Endodermal cell (in vitro differentiated cells): ENCODE measurements around the gene OXCT1. TPM values are rescaled to one million over a fixed set of nuclear protein-coding genes. Genes with fewer than 3 reads are reported as not detected.

Experiments
- DNase-seq: peaks from one replicate; pipeline ENCODE4 v3.0.0-alpha.2; 2017
- H3K27ac ChIP-seq: 2 replicates; pipeline ENCODE4 v1.5.1; 2013; ENCODE audit warnings: mild to moderate bottlenecking, low read depth, low read length, moderate library complexity
- H3K27me3 ChIP-seq: 2 replicates; pipeline ENCODE4 v1.6.1; 2013; ENCODE audit warnings: mild to moderate bottlenecking, low read length, moderate library complexity; ENCODE audit not compliant: insufficient read depth, control insufficient read depth, poor library complexity, severe bottlenecking
- H3K36me3 ChIP-seq: 2 replicates; pipeline ENCODE4 v1.7.0; 2013; ENCODE audit warnings: mild to moderate bottlenecking, low read length, moderate library complexity; ENCODE audit not compliant: control insufficient read depth, insufficient read depth
- H3K4me1 ChIP-seq: one replicate; pipeline ENCODE4 v1.7.0; 2013; ENCODE audit warnings: low read length; ENCODE audit not compliant: control insufficient read depth, insufficient read depth
- H3K4me3 ChIP-seq: 2 replicates; pipeline ENCODE4 v1.5.1; 2013; ENCODE audit warnings: mild to moderate bottlenecking, low read length, moderate library complexity
- H3K9ac ChIP-seq: 2 replicates; pipeline ENCODE4 v1.6.1; 2013; ENCODE audit warnings: mild to moderate bottlenecking, low read length, moderate library complexity; ENCODE audit not compliant: poor library complexity, severe bottlenecking; ENCODE audit errors: extremely low read depth
- H3K9me3 ChIP-seq: 2 replicates; pipeline ENCODE4 v1.6.1; 2013; ENCODE audit warnings: mild to moderate bottlenecking, low read length, moderate library complexity; ENCODE audit not compliant: control insufficient read depth
- H3K27ac Mint-ChIP-seq: 2 replicates; pipeline ENCODE4 v1.8.0; 2020; ENCODE audit warnings: mixed read lengths
- H3K27me3 Mint-ChIP-seq: 2 replicates; pipeline ENCODE4 v1.8.0; 2021; ENCODE audit warnings: mild to moderate bottlenecking, mixed read lengths; ENCODE audit not compliant: insufficient read depth
- H3K36me3 Mint-ChIP-seq: 2 replicates; pipeline ENCODE4 v1.8.0; 2020; ENCODE audit warnings: low read depth, mixed read lengths
- H3K4me1 Mint-ChIP-seq: 2 replicates; pipeline ENCODE4 v1.8.0; 2020; ENCODE audit warnings: mixed read lengths
- H3K4me3 Mint-ChIP-seq: 2 replicates; pipeline ENCODE4 v1.8.0; 2020; ENCODE audit warnings: mild to moderate bottlenecking, moderate library complexity, mixed read lengths
- H3K9me3 Mint-ChIP-seq: 2 replicates; pipeline ENCODE4 v1.8.0; 2020; ENCODE audit warnings: mild to moderate bottlenecking, mixed read lengths
- WGBS, 2 experiments: methylation state at CpG; one replicate each; pipeline versions ENCODE4 v1.1.5 to v1.1.7; 2013; ENCODE audit warnings: missing lambda C conversion rate in 2 of 2, mixed read lengths in 1 of 2; ENCODE audit not compliant: insufficient coverage in 1 of 2, insufficient read length in 1 of 2; 5-methylcytosine and 5-hydroxymethylcytosine counted together
- total RNA-seq, 2 donors: library from RNA; stranded (reverse); fragmentation: NEBNext Ultra II Directional in 1 of 2; extraction: Animal tissue kit (Norgen Biotek cat#: 25700) in 1 of 2; gene quantifications; 2 replicates in 1 of 2; 3 replicates in 1 of 2; pipeline ENCODE4 v1.2.1, GENCODE V29; 2021
- TF ChIP-seq, protein P1 (sequence below): fragments of 200-600 bp; sonication (generic); conservative IDR thresholded peaks from 2 replicates; pipeline ENCODE4 v1.5.0; 2021; ENCODE audit warnings: antibody characterized with exemption, mild to moderate bottlenecking

The OXCT1 gene
- total RNA-seq, 2 donors from 2014 or later = 24.5 to 25.1 TPM

DNA sequence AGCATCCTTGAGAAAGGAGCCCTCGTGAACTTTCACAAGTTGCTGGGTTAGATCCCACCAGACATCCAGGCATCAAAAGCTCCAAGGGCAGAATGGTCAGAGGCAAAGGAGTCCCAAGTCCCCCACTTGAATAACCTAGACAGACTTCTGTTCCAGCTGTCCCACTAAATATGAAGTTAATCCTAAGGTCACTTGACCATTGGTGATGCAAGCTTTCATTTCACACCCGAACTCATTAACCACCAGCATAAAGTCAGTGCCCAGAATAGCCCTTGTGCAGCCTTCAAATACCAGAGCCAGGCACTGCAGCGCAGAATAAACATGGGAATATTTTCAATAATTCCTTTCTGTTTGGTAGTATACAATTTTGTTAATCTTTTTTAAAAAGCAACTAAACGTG is 28.9 kb downstream of the OXCT1 start:
- H3K4me3 ChIP-seq = no peak overlapping the region
- H3K4me1 Mint-ChIP-seq = no peaks in the 10 kb centered on the region
- H3K36me3 ChIP-seq = peaks cover 5% of the 10 kb centered on the region
- no peak overlapping the region for H3K4me3 Mint-ChIP-seq
- TF ChIP-seq, protein P1, sequence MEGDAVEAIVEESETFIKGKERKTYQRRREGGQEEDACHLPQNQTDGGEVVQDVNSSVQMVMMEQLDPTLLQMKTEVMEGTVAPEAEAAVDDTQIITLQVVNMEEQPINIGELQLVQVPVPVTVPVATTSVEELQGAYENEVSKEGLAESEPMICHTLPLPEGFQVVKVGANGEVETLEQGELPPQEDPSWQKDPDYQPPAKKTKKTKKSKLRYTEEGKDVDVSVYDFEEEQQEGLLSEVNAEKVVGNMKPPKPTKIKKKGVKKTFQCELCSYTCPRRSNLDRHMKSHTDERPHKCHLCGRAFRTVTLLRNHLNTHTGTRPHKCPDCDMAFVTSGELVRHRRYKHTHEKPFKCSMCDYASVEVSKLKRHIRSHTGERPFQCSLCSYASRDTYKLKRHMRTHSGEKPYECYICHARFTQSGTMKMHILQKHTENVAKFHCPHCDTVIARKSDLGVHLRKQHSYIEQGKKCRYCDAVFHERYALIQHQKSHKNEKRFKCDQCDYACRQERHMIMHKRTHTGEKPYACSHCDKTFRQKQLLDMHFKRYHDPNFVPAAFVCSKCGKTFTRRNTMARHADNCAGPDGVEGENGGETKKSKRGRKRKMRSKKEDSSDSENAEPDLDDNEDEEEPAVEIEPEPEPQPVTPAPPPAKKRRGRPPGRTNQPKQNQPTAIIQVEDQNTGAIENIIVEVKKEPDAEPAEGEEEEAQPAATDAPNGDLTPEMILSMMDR = no peak
- H3K9me3 Mint-ChIP-seq = no peaks in the 10 kb centered on the region
- H3K27ac ChIP-seq = no peak overlapping the region
- H3K27me3 Mint-ChIP-seq = no peaks in the 10 kb centered on the region
- H3K9me3 ChIP-seq = no peaks in the 10 kb centered on the region
- no peaks in the 10 kb centered on the region for H3K4me1 ChIP-seq
- no peak overlapping the region for H3K27ac Mint-ChIP-seq
- no peak overlapping the region for H3K9ac ChIP-seq
- H3K36me3 Mint-ChIP-seq = peaks cover 5% of the 10 kb centered on the region
- 92% methylated on average over 4 of the region's 4 CpGs; no CpG with 5 or more reads in 1 of the 2 experiments for WGBS, 2 experiments
- H3K27me3 ChIP-seq = no peaks in the 10 kb centered on the region
- DNase-seq = no peak

DNA sequence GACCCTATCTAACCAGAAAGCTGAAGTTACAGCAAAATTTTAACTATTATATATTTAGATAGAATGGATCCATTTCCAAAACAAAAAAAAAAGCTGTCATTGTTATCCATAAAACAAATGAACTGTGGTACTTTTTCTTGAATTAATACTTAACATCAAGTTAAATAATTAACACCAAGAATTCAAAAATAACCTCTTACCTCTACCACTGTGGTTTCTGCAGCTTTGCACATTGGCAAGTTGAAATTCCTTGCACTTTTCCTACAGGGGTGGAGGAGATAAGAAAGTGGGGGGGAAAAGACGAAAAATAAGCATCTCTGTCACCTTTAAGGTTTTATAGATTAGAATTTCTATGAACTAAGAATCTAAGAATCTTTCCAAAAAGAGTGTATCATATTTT is 30.0 kb downstream of the OXCT1 start:
- Histone ChIP-seq H3K27me3 (no peaks in the 10 kb centered on the region), H3K36me3 (peaks cover 5% of the 10 kb centered on the region), H3K9ac (no peak overlapping the region), H3K4me3 (no peak overlapping the region), H3K27ac (no peak overlapping the region), H3K4me1 (no peaks in the 10 kb centered on the region), H3K9me3 (no peaks in the 10 kb centered on the region)
- H3K4me1 Mint-ChIP-seq = no peaks in the 10 kb centered on the region
- no peak overlapping the region for H3K4me3 Mint-ChIP-seq
- no peak overlapping the region for H3K27ac Mint-ChIP-seq
- DNase-seq = no peak
- peaks cover 5% of the 10 kb centered on the region for H3K36me3 Mint-ChIP-seq
- no peaks in the 10 kb centered on the region for H3K9me3 Mint-ChIP-seq
- TF ChIP-seq, protein P1 = no peak
- WGBS, 2 experiments = no CpG with 5 or more reads among the region's 1 CpG
- no peaks in the 10 kb centered on the region for H3K27me3 Mint-ChIP-seq

DNA sequence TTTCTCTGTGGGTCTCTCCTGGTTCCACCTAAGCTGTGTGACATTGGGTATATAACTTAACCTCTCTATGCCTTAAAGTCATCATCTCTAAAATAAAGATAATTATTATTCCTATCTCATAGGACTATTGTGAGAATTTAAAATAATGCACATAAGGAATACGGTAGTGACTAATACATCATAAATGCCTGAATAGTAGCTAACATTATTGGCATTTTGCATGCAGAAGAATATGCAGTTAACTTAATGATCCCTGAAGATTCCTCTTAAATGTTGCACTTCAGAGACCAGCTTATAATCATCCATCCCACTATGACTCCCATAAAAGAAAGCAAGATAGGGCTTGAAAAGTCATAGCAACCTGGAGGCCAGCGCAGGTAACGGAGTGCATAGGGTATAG is 32.4 kb downstream of the OXCT1 start:
- H3K9me3 Mint-ChIP-seq = no peaks in the 10 kb centered on the region
- no peak overlapping the region for H3K27ac ChIP-seq
- no peak overlapping the region for H3K9ac ChIP-seq
- H3K27ac Mint-ChIP-seq = no peak overlapping the region
- no peaks in the 10 kb centered on the region for H3K9me3 ChIP-seq
- no peak overlapping the region for H3K4me3 ChIP-seq
- DNase-seq = no peak
- TF ChIP-seq, protein P1 = no peak
- no peaks in the 10 kb centered on the region for H3K4me1 Mint-ChIP-seq
- no peaks in the 10 kb centered on the region for H3K27me3 ChIP-seq
- no peaks in the 10 kb centered on the region for H3K4me1 ChIP-seq
- H3K4me3 Mint-ChIP-seq = no peak overlapping the region
- H3K36me3 Mint-ChIP-seq = peaks cover 11% of the 10 kb centered on the region
- 92 to 100% methylated on average over 1 to 3 of the region's 3 CpGs for WGBS, 2 experiments
- no peaks in the 10 kb centered on the region for H3K27me3 Mint-ChIP-seq
- peaks cover 5% of the 10 kb centered on the region for H3K36me3 ChIP-seq
